Karpas-422 (cell line): Measurements from ENCODE around the gene RACK1. TPM values are rescaled to one million over a fixed set of nuclear protein-coding genes. Genes with fewer than 3 reads are reported as not detected.

Experiments used
- DNase-seq: peaks from one replicate; pipeline ENCODE4 v3.0.0-alpha.2; 2015
- H2AFZ ChIP-seq: fragments of 200-600 bp; sonication (generic); 2 replicates; pipeline ENCODE4 v1.6.1; 2014; ENCODE audit warnings: antibody characterized with exemption, low read length, mixed read lengths
- H3K27ac ChIP-seq: fragments of 200-600 bp; sonication (generic); 2 replicates; pipeline ENCODE4 v1.5.1; 2014; ENCODE audit warnings: mild to moderate bottlenecking, low read length, moderate library complexity
- H3K27me3 ChIP-seq: fragments of 200-600 bp; sonication (generic); 2 replicates; pipeline ENCODE4 v1.6.1; 2014; ENCODE audit warnings: low read length, mixed read lengths
- H3K36me3 ChIP-seq: fragments of 200-600 bp; sonication (generic); 2 replicates; pipeline ENCODE4 v1.6.1; 2014; ENCODE audit warnings: low read length, mixed read lengths; ENCODE audit not compliant: insufficient read depth
- H3K4me1 ChIP-seq: fragments of 200-600 bp; sonication (generic); 2 replicates; pipeline ENCODE4 v1.6.1; 2014; ENCODE audit warnings: mild to moderate bottlenecking, low read length, mixed read lengths
- H3K4me2 ChIP-seq: fragments of 200-600 bp; sonication (generic); 2 replicates; pipeline ENCODE4 v1.6.1; 2014; ENCODE audit warnings: low read length, low read depth, mild to moderate bottlenecking; ENCODE audit not compliant: poor library complexity, severe bottlenecking
- H3K4me3 ChIP-seq: fragments of 200-600 bp; sonication (generic); 2 replicates; pipeline ENCODE4 v1.5.1; 2014; ENCODE audit warnings: mild to moderate bottlenecking, antibody characterized with exemption, low read length, mixed read lengths
- H3K79me2 ChIP-seq: fragments of 200-600 bp; sonication (generic); 2 replicates; pipeline ENCODE4 v1.6.1; 2014; ENCODE audit warnings: mild to moderate bottlenecking, low read length, mixed read lengths
- H3K9ac ChIP-seq: fragments of 200-600 bp; sonication (generic); 2 replicates; pipeline ENCODE4 v1.6.0; 2014; ENCODE audit warnings: low read length
- H3K9me2 ChIP-seq: fragments of 200-600 bp; sonication (generic), shearing (Covaris generic); replicated peaks from 2 replicates; pipeline ENCODE4 v1.6.0; 2014; ENCODE audit warnings: mild to moderate bottlenecking, low read length, moderate library complexity; ENCODE audit not compliant: insufficient read depth
- H3K9me3 ChIP-seq: fragments of 300-700, 200-600 bp; sonication (generic); 2 replicates; pipeline ENCODE4 v1.6.1; 2014; ENCODE audit warnings: low read length, mixed read lengths
- H4K20me1 ChIP-seq: fragments of 200-600 bp; sonication (generic); 2 replicates; pipeline ENCODE4 v1.6.1; 2014; ENCODE audit warnings: mild to moderate bottlenecking, antibody characterized with exemption, low read length, low read depth; ENCODE audit not compliant: insufficient read depth
- total RNA-seq: library from RNA; depleted of rRNA; stranded (reverse); fragments of >200 nt; shearing (Covaris generic); gene quantifications from 2 replicates; pipeline ENCODE4 v1.2.3, GENCODE V29; 2014; ENCODE audit warnings: low replicate concordance

The RACK1 gene
- total RNA-seq, 1 experiment from 2014 or later, result 7,026 TPM

DNA sequence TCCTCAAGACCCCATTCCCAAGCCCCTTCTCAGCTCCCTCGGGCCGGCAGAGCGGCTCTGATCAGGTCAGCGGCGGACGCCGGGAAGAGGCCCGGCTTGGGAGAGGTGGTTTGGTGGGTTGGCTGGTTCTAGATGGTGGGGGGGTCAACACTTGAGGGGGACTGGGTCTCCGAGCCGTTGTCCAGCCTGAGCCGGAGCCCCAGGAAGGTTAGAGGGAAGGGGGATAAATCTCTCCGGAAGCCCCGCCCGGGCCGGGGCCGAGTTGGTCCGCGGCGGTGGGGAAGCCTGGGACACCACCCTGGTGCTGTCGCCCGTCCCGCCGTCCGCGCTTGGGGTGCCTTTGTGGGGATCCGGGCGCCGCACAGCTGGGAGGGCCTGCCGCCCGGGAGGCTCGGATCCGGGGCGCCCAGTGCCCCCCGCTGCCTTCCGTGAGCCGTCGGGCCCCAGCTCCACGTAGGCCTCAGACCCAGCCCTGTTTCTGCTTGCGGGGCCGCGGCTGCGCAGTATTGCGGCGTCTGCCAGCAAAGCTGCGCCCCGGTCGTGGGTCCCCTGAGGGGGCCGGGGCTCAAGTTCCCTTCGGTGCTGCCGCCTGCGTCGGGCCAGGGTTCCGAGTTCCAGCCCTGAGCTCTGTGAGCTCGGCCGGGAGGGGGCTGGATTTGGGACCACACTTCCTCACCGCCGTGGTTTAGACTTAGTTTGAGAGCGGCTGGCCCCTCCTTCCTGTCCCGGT is 17.8 kb upstream of the RACK1 start:
- H3K9ac ChIP-seq, result peak overlapping the region; percentile 99
- peaks cover 52% of the 10 kb centered on the region for H3K79me2 ChIP-seq
- H2AFZ ChIP-seq, result peak overlapping the region; percentile 87; the same call in 1 of the 2 replicates

GRCh38 chr5:181260720-181261319 is 17.1 kb upstream of the RACK1 start, which contains the start of gene TRIM52:
Gene TRIM52, minus strand, starts transcription at chr5:181261143. Its CDS starts 330 bp downstream, at chr5:181260813.
- Histone ChIP-seq H3K27me3 (no peaks in the 10 kb centered on the region), H3K9me3 (no peaks in the 10 kb centered on the region), H3K9ac (peak within 1 kb of the TSS; percentile 99), H3K4me1 (peaks cover 32% of the 10 kb centered on the region), H2AFZ (peak within 1 kb of the TSS; percentile 87; the same call in 1 of the 2 replicates), H3K79me2 (peaks cover 59% of the 10 kb centered on the region), H3K4me2 (peak within 1 kb of the TSS; percentile 96), H4K20me1 (peaks cover 15% of the 10 kb centered on the region; the same call in 1 of the 2 replicates), H3K27ac (peak within 1 kb of the TSS; percentile 86), H3K9me2 (no peaks in the 10 kb centered on the region), H3K4me3 (peak within 1 kb of the TSS; percentile 84), H3K36me3 (peaks cover 17% of the 10 kb centered on the region)
- peak; percentile 97 for DNase-seq

More for the DNA sequence above, 17.8 kb upstream of the RACK1 start:
- peak overlapping the region; percentile 96 for H3K4me2 ChIP-seq
- H3K4me1 ChIP-seq, result peaks cover 31% of the 10 kb centered on the region
- H3K9me3 ChIP-seq, result no peaks in the 10 kb centered on the region
- peak overlapping the region; percentile 84 for H3K4me3 ChIP-seq
- no peaks in the 10 kb centered on the region for H3K9me2 ChIP-seq
- H3K27ac ChIP-seq, result peak overlapping the region; percentile 86
- peaks cover 12% of the 10 kb centered on the region for H3K36me3 ChIP-seq
- peak; percentile 85 for DNase-seq
- H4K20me1 ChIP-seq, result peaks cover 18% of the 10 kb centered on the region; the same call in 1 of the 2 replicates
- no peaks in the 10 kb centered on the region for H3K27me3 ChIP-seq

DNA sequence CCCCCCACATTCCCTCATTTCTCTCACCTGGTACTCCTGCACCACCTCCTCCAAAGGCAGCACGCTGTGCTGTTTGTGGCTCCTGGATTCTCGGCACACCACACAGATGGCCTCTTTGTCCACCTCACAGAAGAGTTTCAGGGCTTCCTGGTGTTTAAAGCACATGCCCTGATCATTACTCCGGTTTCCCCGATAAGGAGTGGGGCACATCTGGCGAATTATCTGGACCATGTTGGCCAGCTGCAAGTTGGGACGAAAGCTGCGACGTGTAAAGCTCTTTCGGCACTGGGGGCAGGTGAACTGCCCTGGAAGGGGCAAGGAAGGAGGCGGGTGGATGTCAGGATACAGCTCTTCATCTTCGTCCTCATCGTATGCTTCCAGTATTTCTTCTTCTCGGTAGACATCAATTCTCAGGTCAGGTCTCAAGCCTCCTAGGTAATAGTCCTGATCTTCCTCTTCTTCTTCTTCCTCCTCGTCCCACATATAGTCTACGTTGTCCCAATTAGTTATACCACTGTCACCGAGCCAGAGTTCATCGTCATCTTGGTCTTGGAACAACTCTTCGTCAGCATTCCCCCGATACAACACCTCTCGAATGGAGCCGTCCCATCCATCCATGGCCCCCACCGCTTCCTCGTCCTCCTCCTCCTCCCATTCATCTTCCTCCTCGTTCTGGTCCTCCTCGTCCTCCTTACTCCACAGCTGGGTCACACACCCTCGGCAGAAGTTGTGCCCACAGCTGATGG is 16.4 kb upstream of the RACK1 start:
- no peaks in the 10 kb centered on the region for H3K9me2 ChIP-seq
- H3K27me3 ChIP-seq, result no peaks in the 10 kb centered on the region
- peaks cover 32% of the 10 kb centered on the region for H3K4me1 ChIP-seq
- no peaks in the 10 kb centered on the region for H3K9me3 ChIP-seq
- peak; percentile 48 for DNase-seq
- no peak overlapping the region for H2AFZ ChIP-seq
- peaks cover 24% of the 10 kb centered on the region for H3K36me3 ChIP-seq
- H3K4me3 ChIP-seq, result peak overlapping the region; percentile 84
- H3K4me2 ChIP-seq, result peak overlapping the region; percentile 96
- H3K79me2 ChIP-seq, result peaks cover 66% of the 10 kb centered on the region
- peak overlapping the region; percentile 99 for H3K9ac ChIP-seq
- peak overlapping the region; percentile 20; the same call in 1 of the 2 replicates for H3K27ac ChIP-seq
- peaks cover 15% of the 10 kb centered on the region; the same call in 1 of the 2 replicates for H4K20me1 ChIP-seq

DNA sequence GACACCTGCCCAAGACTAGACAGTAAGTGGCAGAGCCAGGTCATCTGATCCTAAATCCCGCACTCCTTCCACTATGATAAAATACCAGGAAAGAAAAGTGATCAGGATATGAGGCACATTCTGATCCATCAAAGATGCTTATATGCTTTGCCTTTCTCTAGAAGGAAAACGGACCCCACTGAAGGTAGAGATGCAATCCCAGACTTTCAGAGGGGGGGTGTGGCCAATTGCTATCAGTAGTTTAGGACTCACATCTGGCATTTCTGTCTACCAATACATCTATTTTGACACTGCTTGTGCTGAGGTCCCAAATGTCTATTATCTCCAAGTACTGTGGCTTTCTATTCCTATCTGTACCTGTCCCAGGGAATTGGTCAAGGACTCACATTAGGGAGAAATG is 15.6 kb upstream of the RACK1 start:
- Histone ChIP-seq H3K36me3 (peaks cover 24% of the 10 kb centered on the region), H3K79me2 (peaks cover 74% of the 10 kb centered on the region), H2AFZ (no peak overlapping the region), H4K20me1 (peaks cover 15% of the 10 kb centered on the region; the same call in 1 of the 2 replicates), H3K4me2 (peak overlapping the region; percentile 96), H3K9me2 (no peaks in the 10 kb centered on the region), H3K9me3 (no peaks in the 10 kb centered on the region), H3K4me1 (peaks cover 32% of the 10 kb centered on the region), H3K27me3 (no peaks in the 10 kb centered on the region), H3K4me3 (peak overlapping the region; percentile 84), H3K27ac (no peak overlapping the region), H3K9ac (peak overlapping the region; percentile 99)
- DNase-seq, result peak; percentile 53

GRCh38 chr5:181258576-181258975 is 14.9 kb upstream of the RACK1 start:
- peaks cover 32% of the 10 kb centered on the region for H3K4me1 ChIP-seq
- H3K9ac ChIP-seq, result peak overlapping the region; percentile 99
- no peaks in the 10 kb centered on the region for H3K9me2 ChIP-seq
- no peaks in the 10 kb centered on the region for H3K9me3 ChIP-seq
- H3K79me2 ChIP-seq, result peaks cover 77% of the 10 kb centered on the region
- no peak for DNase-seq
- H4K20me1 ChIP-seq, result peaks cover 15% of the 10 kb centered on the region; the same call in 1 of the 2 replicates
- H3K27me3 ChIP-seq, result no peaks in the 10 kb centered on the region
- H3K27ac ChIP-seq, result no peak overlapping the region
- peak overlapping the region; percentile 96 for H3K4me2 ChIP-seq
- peak overlapping the region; percentile 84 for H3K4me3 ChIP-seq
- H3K36me3 ChIP-seq, result peaks cover 21% of the 10 kb centered on the region
- H2AFZ ChIP-seq, result no peak overlapping the region

DNA sequence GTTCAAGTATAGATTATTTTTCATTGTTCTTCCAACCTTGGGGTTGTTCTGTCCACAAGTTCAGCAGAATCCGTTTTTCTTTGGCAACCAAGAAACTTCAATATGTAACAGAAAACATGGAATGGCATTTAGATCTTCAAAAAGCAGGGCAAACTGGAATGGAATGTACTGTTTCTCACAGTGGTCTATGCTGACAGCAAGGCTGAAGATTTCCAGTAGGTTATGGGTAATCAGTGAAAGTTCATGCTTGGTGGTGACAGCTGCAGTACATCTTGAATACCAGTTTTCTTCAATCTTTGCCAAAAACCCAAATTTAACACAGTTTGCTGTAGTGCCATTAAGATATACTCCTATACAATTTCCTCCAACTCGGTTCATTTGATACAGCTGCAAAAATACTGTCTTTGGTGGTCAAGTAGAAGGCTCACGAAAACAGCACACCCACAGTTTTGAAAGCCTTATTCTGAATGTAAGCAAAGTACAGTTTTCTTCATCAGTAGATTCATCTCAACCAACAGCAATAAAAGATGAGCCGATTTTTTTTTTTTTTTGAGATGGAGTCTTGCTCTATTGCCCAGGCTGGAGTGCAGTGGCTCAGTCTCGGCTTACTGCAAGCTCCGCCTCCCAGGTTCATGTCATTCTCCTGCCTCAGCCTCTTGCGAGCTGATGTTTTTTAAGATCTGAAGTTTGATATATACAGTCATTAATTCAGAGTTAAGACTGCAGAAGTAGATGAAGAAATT is 12.3 kb upstream of the RACK1 start:
- H3K4me1 ChIP-seq, result peaks cover 39% of the 10 kb centered on the region
- no peak overlapping the region for H3K4me3 ChIP-seq
- no peak overlapping the region for H3K27ac ChIP-seq
- H3K9me2 ChIP-seq, result no peaks in the 10 kb centered on the region
- peaks cover 91% of the 10 kb centered on the region for H3K79me2 ChIP-seq
- H4K20me1 ChIP-seq, result peaks cover 15% of the 10 kb centered on the region; the same call in 1 of the 2 replicates
- peak overlapping the region; percentile 14 for H3K4me2 ChIP-seq
- H3K36me3 ChIP-seq, result peaks cover 24% of the 10 kb centered on the region; the same call in 1 of the 2 replicates
- no peaks in the 10 kb centered on the region for H3K27me3 ChIP-seq
- DNase-seq, result peak; percentile 38
- no peak overlapping the region for H3K9ac ChIP-seq
- H3K9me3 ChIP-seq, result no peaks in the 10 kb centered on the region
- H2AFZ ChIP-seq, result no peak overlapping the region

- no peak for DNase-seq
- peaks cover 12% of the 10 kb centered on the region; the same call in 1 of the 2 replicates for H4K20me1 ChIP-seq
- H3K79me2 ChIP-seq, result peaks cover 93% of the 10 kb centered on the region
- peaks cover 24% of the 10 kb centered on the region; the same call in 1 of the 2 replicates for H3K36me3 ChIP-seq
- H3K27ac ChIP-seq, result no peak overlapping the region
- no peak overlapping the region for H2AFZ ChIP-seq
- H3K9me2 ChIP-seq, result no peaks in the 10 kb centered on the region
- peaks cover 39% of the 10 kb centered on the region for H3K4me1 ChIP-seq
- no peak overlapping the region for H3K4me2 ChIP-seq
- H3K4me3 ChIP-seq, result no peak overlapping the region
- no peaks in the 10 kb centered on the region for H3K27me3 ChIP-seq
- H3K9me3 ChIP-seq, result no peaks in the 10 kb centered on the region
- H3K9ac ChIP-seq, result no peak overlapping the region
Observed at GRCh38 chr5:181255276-181255675, 11.6 kb upstream of the RACK1 start.
